Upper lobe of right lung (tissue), 1 donor: ENCODE results near the gene PPP1R14C. TPM values are rescaled to one million over a fixed set of nuclear protein-coding genes. Genes with fewer than 3 reads are reported as not detected.
A peak's percentile ranks its signal among the peaks of the same experiment; 100 is the strongest.

Experiments used
- ATAC-seq: fragments of 200-7000 bp; cut with Tn5 transposase; one replicate; pipeline ENCODE4 v1.9.1; 2020; ENCODE audit warnings: mild to moderate bottlenecking, moderate library complexity
- DNase-seq: peaks from one replicate; pipeline ENCODE4 v3.0.0-alpha.2; 2020
- H3K27ac ChIP-seq: fragments of 200-600 bp; one replicate; pipeline ENCODE4 v1.8.0; 2022
- H3K27me3 ChIP-seq: fragments of 200-600 bp; one replicate; pipeline ENCODE4 v1.8.0; 2022; ENCODE audit warnings: mild to moderate bottlenecking
- H3K36me3 ChIP-seq: fragments of 200-600 bp; one replicate; pipeline ENCODE4 v1.8.0; 2022
- H3K4me1 ChIP-seq: fragments of 200-600 bp; one replicate; pipeline ENCODE4 v1.8.0; 2022
- H3K4me3 ChIP-seq: fragments of 200-600 bp; one replicate; pipeline ENCODE4 v1.8.0; 2022; ENCODE audit warnings: mild to moderate bottlenecking
- H3K9me3 ChIP-seq: fragments of 200-600 bp; one replicate; pipeline ENCODE4 v1.8.0; 2022
- CTCF ChIP-seq: fragments of 200-600 bp; IDR thresholded peaks from one replicate; pipeline ENCODE4 v1.8.0; 2022; ENCODE audit warnings: antibody characterized with exemption
- intact Hi-C: fragments of 100-400 bp; cut with DNase I; formaldehyde crosslinking; loops from one replicate; pipeline ENCODE4 v1.11.0; 2022
- total RNA-seq: library from RNA; stranded (reverse); fragmentation: NEBNext Ultra II Directional; extraction: Animal tissue kit (Norgen Biotek cat#: 25700); gene quantifications from one replicate; pipeline ENCODE4 v1.2.1, GENCODE V29; 2021
- donor health status: DM: no; HTN: yes; CAD: no; lungs with severe emphysema.

PPP1R14C gene
- total RNA-seq, 1 donor from 2014 or later: 10.0 TPM

- TF ChIP-seq CTCF: no peak
- Histone ChIP-seq H3K36me3 (no peaks in the 10 kb centered on the region), H3K27me3 (no peaks in the 10 kb centered on the region), H3K4me3 (no peak overlapping the region), H3K9me3 (no peaks in the 10 kb centered on the region), H3K4me1 (no peaks in the 10 kb centered on the region), H3K27ac (no peak overlapping the region)
- DNase-seq (no peak), ATAC-seq (no peak)
- intact Hi-C loops: no loop called here
Measured at GRCh38 chr6:150100745-150101144, 42.1 kb upstream of the PPP1R14C start.

GRCh38 chr6:150102750-150103270 lies 40.0 kb upstream of the PPP1R14C start:
- H3K27ac ChIP-seq: no peak overlapping the region
- H3K9me3 ChIP-seq: no peaks in the 10 kb centered on the region
- no peaks in the 10 kb centered on the region for H3K36me3 ChIP-seq
- no peak overlapping the region for H3K4me3 ChIP-seq
- no peaks in the 10 kb centered on the region for H3K4me1 ChIP-seq
- H3K27me3 ChIP-seq: no peaks in the 10 kb centered on the region
- DNase-seq (no peak), ATAC-seq (no peak)
- TF ChIP-seq CTCF: no peak
- intact Hi-C loops: no loop called here

- no peaks in the 10 kb centered on the region for H3K4me1 ChIP-seq
- H3K4me3 ChIP-seq: no peak overlapping the region
- TF ChIP-seq CTCF: no peak
- ATAC-seq (no peak), DNase-seq (no peak)
- H3K9me3 ChIP-seq: no peaks in the 10 kb centered on the region
- H3K27ac ChIP-seq: no peak overlapping the region
- intact Hi-C loops: no loop called here
- H3K36me3 ChIP-seq: no peaks in the 10 kb centered on the region
- no peaks in the 10 kb centered on the region for H3K27me3 ChIP-seq
Measured at GRCh38 chr6:150112233-150112632, 30.6 kb upstream of the PPP1R14C start.

GRCh38 chr6:150115769-150116168 lies 27.1 kb upstream of the PPP1R14C start:
- Histone ChIP-seq H3K36me3 (no peaks in the 10 kb centered on the region), H3K27ac (no peak overlapping the region), H3K4me3 (no peak overlapping the region), H3K27me3 (no peaks in the 10 kb centered on the region), H3K4me1 (peaks cover 7% of the 10 kb centered on the region), H3K9me3 (no peaks in the 10 kb centered on the region)
- ATAC-seq: peak; percentile 43
- intact Hi-C loops: no loop called here
- TF ChIP-seq CTCF: no peak
- no peak for DNase-seq

GRCh38 chr6:150116200-150116800 lies 26.5 kb upstream of the PPP1R14C start:
- Histone ChIP-seq H3K27ac (no peak overlapping the region), H3K36me3 (no peaks in the 10 kb centered on the region), H3K9me3 (no peaks in the 10 kb centered on the region), H3K27me3 (no peaks in the 10 kb centered on the region), H3K4me3 (no peak overlapping the region), H3K4me1 (peaks cover 7% of the 10 kb centered on the region)
- DNase-seq (no peak), ATAC-seq (peak; percentile 49)
- TF ChIP-seq CTCF: no peak
- intact Hi-C loops: no loop called here

- no peaks in the 10 kb centered on the region for H3K36me3 ChIP-seq
- no peak overlapping the region for H3K27ac ChIP-seq
- peaks cover 7% of the 10 kb centered on the region for H3K4me1 ChIP-seq
- H3K4me3 ChIP-seq: no peak overlapping the region
- no peaks in the 10 kb centered on the region for H3K27me3 ChIP-seq
- TF ChIP-seq CTCF: no peak
- ATAC-seq: no peak
- DNase-seq: no peak
- intact Hi-C loops: no loop called here
- no peaks in the 10 kb centered on the region for H3K9me3 ChIP-seq
Measured at GRCh38 chr6:150118203-150118602, 24.6 kb upstream of the PPP1R14C start.
